Measurements from ENCODE around the gene APCDD1.
A peak's percentile ranks its signal among the peaks of the same experiment; 100 is the strongest.

APCDD1 gene

DNA sequence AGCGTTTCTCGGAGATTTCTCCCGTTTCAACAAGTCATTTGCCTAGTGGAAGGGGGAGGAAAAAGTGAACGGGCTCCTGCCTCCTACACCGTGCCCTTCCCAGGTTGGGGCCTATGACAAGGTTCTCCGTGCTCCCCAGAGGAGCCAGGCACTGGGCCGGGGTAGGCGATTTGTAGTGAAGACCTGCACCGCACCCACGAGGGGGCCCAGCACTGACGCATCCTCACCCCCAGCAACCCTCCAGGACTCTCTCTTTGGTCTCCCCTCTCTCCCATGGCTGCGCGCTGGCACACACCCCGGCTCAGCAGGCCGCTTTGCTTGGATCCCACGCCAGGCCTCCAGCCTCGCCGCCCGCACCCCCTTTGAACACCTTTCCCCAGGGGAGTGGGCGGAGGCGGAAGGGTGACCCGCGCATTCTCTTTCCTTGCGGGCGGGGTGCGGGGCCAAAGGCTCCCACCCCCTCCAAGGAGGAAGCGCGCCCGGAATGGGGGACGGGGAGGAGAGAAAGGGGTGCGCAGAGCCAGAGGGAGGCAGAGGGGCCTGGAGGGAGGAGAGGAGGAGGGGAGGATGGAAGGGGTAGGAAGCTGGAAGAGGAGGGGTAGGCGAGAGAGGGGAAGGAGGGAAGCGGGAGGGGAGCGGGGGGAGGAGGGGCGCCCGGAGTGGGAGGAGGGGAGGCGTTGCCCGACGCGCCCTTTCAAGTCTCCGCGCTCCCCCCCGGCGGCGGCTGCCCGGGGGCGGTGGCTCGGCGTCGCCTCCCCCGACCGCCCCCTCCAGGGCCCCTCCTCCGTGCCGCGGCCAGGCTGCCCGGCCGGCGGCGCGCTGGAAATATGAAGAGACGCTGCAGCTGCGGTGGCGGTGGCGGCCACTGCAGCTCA is at the start of gene APCDD1:
Gene APCDD1, plus strand, starts transcription at position 830 of the 875 bp plus-strand sequence. CDS start 347 bp downstream, outside the sequence.
- peak; percentile 32 for DNase-seq

- no peak for DNase-seq
Measured at GRCh38 chr18:10405014-10405493, 49.4 kb upstream of the APCDD1 start.

GRCh38 chr18:10405816-10406663 is 48.4 kb upstream of the APCDD1 start:
- DNase-seq: no peak

DNA sequence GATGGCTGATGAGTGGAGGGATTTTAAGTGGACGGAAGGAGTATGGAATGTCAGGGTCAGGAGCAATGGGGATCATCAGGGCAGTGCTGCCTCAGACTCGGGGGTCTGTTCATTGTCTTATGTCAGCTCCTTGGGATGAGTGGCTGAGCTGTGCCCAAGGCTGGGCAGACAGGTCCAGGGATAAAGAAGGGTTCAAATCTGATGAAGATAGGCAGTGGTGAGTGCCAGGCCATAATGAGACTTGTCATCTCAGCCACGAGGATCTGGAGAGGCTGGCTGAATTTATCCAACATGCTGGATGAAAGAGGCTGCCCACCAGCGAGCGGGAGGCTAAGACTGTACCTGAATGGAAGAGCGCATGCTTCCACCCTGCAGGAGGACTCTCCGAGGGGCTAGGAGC is 46.3 kb upstream of the APCDD1 start:
- DNase-seq: no peak

GRCh38 chr18:10409041-10409440 is 45.4 kb upstream of the APCDD1 start:
- DNase-seq: no peak

GRCh38 chr18:10410472-10411308 is 43.7 kb upstream of the APCDD1 start:
- DNase-seq: no peak

- no peak for DNase-seq
Measured at GRCh38 chr18:10412933-10413332, 41.5 kb upstream of the APCDD1 start.

GRCh38 chr18:10413722-10414121 is 40.7 kb upstream of the APCDD1 start:
- DNase-seq: no peak

- DNase-seq: no peak
Measured at GRCh38 chr18:10414293-10414842, 40.1 kb upstream of the APCDD1 start.

DNA sequence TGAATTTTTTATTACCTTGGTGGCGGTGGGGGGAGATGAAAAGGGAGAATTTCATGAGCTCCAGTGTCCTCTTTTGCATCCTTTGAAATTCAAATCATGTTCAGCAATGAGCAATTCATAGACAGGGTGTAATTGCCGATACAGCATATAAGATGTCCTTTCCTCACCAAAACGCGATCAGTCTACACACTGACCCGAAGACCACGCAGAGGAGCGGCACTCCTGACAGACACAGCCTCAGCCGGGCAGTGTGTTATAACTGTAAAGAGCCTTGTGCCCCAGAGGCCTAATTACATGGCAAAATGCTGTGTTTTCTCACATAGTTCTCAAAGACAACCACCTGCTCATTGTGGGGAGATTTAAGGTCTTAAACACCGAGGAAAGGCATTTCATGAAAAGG is 38.4 kb upstream of the APCDD1 start:
- DNase-seq: no peak

- DNase-seq: no peak
Measured at GRCh38 chr18:10417191-10417590, 37.2 kb upstream of the APCDD1 start.

- no peak for DNase-seq
Measured at GRCh38 chr18:10417664-10418063, 36.8 kb upstream of the APCDD1 start.

DNA sequence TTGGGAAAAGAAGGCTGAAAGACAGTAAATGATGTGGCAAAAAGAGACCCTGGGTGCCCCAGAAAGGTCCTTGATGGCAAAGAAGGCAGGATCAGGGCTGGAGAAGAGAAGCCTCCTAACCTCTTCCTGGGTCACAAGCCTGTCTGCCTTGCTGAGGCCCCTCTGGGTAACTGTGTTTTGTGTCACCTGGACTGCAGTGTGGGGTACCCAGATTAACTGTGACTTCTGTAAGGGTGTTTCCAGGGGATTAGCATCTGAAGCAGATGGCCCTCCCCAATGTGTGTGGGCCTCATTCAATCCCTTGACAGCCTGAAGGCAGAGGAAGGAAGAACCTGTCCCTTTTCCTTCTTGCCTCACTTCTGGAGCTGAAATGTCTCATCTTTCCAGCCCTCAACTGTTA is 35.6 kb upstream of the APCDD1 start:
- no peak for DNase-seq

DNA sequence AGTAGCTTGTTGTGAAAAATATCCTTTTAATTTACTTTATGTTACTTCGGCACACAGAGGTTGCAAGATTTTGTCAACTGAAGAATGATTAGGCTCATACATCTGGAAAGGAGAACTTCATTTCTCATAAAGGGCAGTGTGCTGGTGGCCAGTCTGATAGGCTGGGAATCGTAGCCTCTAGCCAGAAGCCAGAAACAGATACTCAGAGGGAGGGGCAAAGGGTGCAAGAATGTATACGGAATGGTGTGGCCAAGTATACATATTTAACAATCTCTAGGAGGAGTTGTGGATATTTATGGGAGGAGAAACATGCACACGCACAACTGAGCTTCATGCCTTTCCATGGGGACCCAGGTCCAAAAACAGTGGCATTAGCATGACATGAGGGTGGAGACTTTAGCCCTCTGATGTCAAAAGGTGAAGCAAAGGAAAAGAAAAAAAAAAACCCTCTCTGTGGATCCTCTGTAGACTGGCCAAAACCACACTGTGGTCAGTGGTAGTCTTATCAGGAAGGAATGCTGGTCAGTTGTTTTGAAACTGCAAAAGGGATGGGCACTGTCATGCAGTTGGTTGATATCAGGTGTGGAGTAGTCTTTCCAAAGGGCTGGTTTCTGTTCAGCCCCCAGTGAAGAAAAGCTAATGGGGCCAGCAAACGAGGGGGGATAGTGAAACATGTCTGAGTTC is 34.9 kb upstream of the APCDD1 start:
- no peak for DNase-seq

- DNase-seq: no peak
Measured at GRCh38 chr18:10420561-10421352, 33.7 kb upstream of the APCDD1 start.

DNA sequence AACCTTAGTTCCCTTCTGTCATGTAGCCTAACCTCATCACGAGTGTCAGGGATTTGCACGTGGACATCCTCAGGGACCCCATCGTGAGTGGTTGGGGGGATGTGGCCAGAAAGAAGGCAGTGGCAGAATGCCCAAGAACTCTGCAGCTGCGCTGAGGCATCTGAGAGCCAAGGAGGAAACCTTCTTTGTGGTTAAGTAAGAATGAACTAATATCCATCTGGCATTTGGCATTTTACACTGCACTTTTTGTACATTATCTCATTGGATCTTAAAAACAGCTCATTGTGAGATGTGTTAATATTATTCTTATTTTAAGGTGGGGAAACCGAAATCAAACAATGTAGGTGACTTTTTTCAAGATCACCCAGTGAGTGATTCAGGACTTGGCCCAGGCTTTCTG is 32.6 kb upstream of the APCDD1 start:
- peak; percentile 5 for DNase-seq

- no peak for DNase-seq
Measured at GRCh38 chr18:10422731-10423130, 31.7 kb upstream of the APCDD1 start.

GRCh38 chr18:10424585-10425307 is 29.7 kb upstream of the APCDD1 start:
- no peak for DNase-seq

DNA sequence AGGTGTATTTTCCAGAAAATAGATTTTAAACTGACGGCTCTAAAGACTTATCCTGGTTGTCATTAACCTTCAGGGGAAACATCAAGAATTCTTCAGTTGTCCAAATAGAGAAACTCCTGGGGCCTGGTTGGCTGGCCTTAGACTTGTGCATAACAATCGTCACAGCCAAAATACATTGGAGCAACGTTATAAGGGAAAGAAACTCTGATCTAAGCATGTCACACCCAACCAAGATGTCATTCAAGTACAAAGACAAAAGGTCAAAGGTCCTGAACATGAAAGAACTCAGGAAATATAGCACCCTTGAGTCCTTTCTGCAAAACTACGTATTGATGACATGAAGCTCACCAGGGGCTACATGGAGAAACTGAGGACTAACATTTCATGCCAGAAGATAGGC is 23.8 kb upstream of the APCDD1 start:
- DNase-seq: no peak

DNA sequence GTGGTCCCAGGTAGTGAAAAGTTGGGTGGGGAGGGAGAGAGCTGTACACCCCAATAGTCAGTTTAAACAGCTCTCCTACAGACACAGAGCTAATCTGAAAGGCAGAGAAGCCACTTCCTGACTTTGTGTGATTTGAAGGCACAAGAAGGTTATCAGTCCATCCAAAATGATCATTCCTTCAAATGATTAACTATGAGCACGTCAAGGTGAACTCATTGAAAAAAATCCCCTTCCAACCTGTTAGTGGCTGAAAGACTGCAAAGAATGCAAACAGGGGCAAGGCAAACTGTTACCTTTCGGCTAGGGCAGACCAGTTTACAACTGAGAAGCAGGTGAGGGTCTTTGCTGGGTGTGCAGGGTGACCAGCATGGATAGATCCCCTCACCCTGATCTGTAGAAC is 22.8 kb upstream of the APCDD1 start:
- no peak for DNase-seq

Measured in hematopoietic multipotent progenitor cell treated with erythropoietin and hydrocortisone succinate and interleukin-3 and kit ligand, for 6 days (in vitro differentiated cells).